RWPE2 (cell line): ENCODE results near the gene EDAR.

Experiments used
- ATAC-seq: fragments of 200-7000 bp; cut with Tn5 transposase; 3 replicates; pipeline ENCODE4 v1.9.1; 2021; ENCODE audit warnings: low read depth
- DNase-seq: peaks from one replicate; pipeline ENCODE4 v3.0.0-alpha.2; 2020; ENCODE audit warnings: low spot score
- H3K27ac ChIP-seq: fragments of 450-650 bp; 2 replicates; pipeline ENCODE4 v1.5.1; 2017; ENCODE audit warnings: mild to moderate bottlenecking; ENCODE audit not compliant: poor library complexity, severe bottlenecking
- H3K27me3 ChIP-seq: fragments of 250-450 bp; sonication (Bioruptor Pico); 2 replicates; pipeline ENCODE4 v1.5.1; 2021; ENCODE audit warnings: mild to moderate bottlenecking, moderate library complexity; ENCODE audit not compliant: insufficient read depth, poor library complexity, severe bottlenecking
- H3K36me3 ChIP-seq: fragments of 250-450 bp; sonication (Bioruptor Pico); 2 replicates; pipeline ENCODE4 v1.5.1; 2020; ENCODE audit warnings: low read depth, mild to moderate bottlenecking, moderate library complexity
- H3K4me1 ChIP-seq: fragments of 250-450 bp; sonication (Bioruptor Pico); 2 replicates; pipeline ENCODE4 v1.5.1; 2021; ENCODE audit warnings: mild to moderate bottlenecking, moderate library complexity; ENCODE audit not compliant: insufficient read depth, poor library complexity, severe bottlenecking
- H3K4me3 ChIP-seq: fragments of 250-450 bp; sonication (Bioruptor Pico); 2 replicates; pipeline ENCODE4 v1.5.1; 2021; ENCODE audit warnings: mild to moderate bottlenecking, moderate library complexity; ENCODE audit not compliant: severe bottlenecking
- H3K9me3 ChIP-seq: fragments of 250-450 bp; sonication (Bioruptor Pico); 2 replicates; pipeline ENCODE4 v1.5.1; 2021; ENCODE audit warnings: mild to moderate bottlenecking, moderate library complexity; ENCODE audit not compliant: severe bottlenecking
- CTCF ChIP-seq: fragments of 450-650 bp; IDR thresholded peaks from one replicate; pipeline ENCODE4 v1.5.1; 2017; ENCODE audit warnings: mild to moderate bottlenecking, moderate library complexity; ENCODE audit not compliant: poor library complexity, severe bottlenecking

Gene EDAR

GRCh38 chr2:108893277-108893676 lies 95.7 kb downstream of the EDAR start:
- no peak overlapping the region for H3K27ac ChIP-seq
- peaks cover 3% of the 10 kb centered on the region for H3K9me3 ChIP-seq
- TF ChIP-seq CTCF, result no peak
- no peaks in the 10 kb centered on the region for H3K27me3 ChIP-seq
- ATAC-seq (no peak), DNase-seq (no peak)
- no peaks in the 10 kb centered on the region for H3K36me3 ChIP-seq
- H3K4me1 ChIP-seq, result no peaks in the 10 kb centered on the region
- no peak overlapping the region for H3K4me3 ChIP-seq

- Histone ChIP-seq H3K36me3 (no peaks in the 10 kb centered on the region), H3K4me3 (no peak overlapping the region), H3K4me1 (no peaks in the 10 kb centered on the region), H3K27me3 (no peaks in the 10 kb centered on the region), H3K9me3 (peaks cover 3% of the 10 kb centered on the region), H3K27ac (no peak overlapping the region)
- ATAC-seq (no peak), DNase-seq (no peak)
- no peak for TF ChIP-seq CTCF
These were observed 99.1 kb downstream of the EDAR start for GRCh38 chr2:108889907-108890306.

- Histone ChIP-seq H3K36me3 (no peaks in the 10 kb centered on the region), H3K9me3 (peaks cover 1% of the 10 kb centered on the region), H3K4me1 (no peaks in the 10 kb centered on the region), H3K4me3 (no peak overlapping the region), H3K27me3 (no peaks in the 10 kb centered on the region), H3K27ac (no peak overlapping the region)
- DNase-seq, result no peak
- TF ChIP-seq CTCF, result no peak
- no peak for ATAC-seq
These were observed 104.4 kb downstream of the EDAR start for GRCh38 chr2:108884619-108885018.

- Histone ChIP-seq H3K36me3 (peaks cover 11% of the 10 kb centered on the region; the same call in 1 of the 2 replicates), H3K27ac (no peak overlapping the region), H3K4me3 (no peak overlapping the region), H3K4me1 (no peaks in the 10 kb centered on the region), H3K9me3 (no peaks in the 10 kb centered on the region), H3K27me3 (no peaks in the 10 kb centered on the region)
- ATAC-seq (no peak), DNase-seq (no peak)
- TF ChIP-seq CTCF, result no peak
These were observed 110.7 kb downstream of the EDAR start for GRCh38 chr2:108878276-108878675.

GRCh38 chr2:108877506-108877905 lies 111.5 kb downstream of the EDAR start:
- no peak overlapping the region for H3K27ac ChIP-seq
- DNase-seq (no peak), ATAC-seq (no peak)
- H3K27me3 ChIP-seq, result no peaks in the 10 kb centered on the region
- TF ChIP-seq CTCF, result no peak
- H3K4me3 ChIP-seq, result no peak overlapping the region
- H3K9me3 ChIP-seq, result no peaks in the 10 kb centered on the region
- H3K4me1 ChIP-seq, result no peaks in the 10 kb centered on the region
- peaks cover 11% of the 10 kb centered on the region for H3K36me3 ChIP-seq
